Measurements from ENCODE around the gene PACRG. TPM values are rescaled to one million over a fixed set of nuclear protein-coding genes. Genes with fewer than 3 reads are reported as not detected.
"Not testable (repeated sequence)": the region's sequence is repeated elsewhere in the genome, so short reads cannot be mapped to it uniquely, and the experiment has no call there.

The PACRG gene
- total and polyA plus RNA-seq, 3 experiments from 2014 or later = not detected

DNA sequence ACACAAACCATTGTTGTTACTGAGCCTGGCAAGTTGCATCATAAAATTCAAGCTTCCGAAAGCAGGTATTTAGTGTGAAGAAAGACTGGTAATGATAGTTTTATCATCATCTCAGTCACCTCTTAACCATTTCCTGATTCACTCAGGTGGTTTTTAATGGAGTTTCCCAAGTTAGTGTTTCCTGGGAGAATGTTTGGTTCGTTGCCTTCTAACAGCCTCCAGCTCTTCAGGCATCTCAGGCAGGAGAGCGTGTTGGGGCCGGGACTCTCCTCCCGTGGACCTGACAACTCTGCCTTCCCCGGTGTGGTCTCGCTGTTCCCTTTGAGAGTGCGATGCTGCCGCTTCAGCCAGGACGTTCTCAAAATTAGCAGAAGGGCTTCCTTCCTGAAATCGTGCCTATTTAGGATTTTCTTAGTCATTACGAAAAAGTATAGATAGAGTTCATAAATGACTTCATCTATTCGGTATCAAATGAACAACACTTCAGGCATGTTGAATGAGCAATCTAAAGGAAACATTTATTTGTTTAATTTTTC lies 581.8 kb downstream of the PACRG start:
- Histone ChIP-seq H3K36me3 (ENCODE audit: insufficient read depth, low read length) (no peaks in the 10 kb centered on the region), H3K27ac (ENCODE audit: low read depth, low read length) (no peak overlapping the region), H3K27me3 (ENCODE audit: insufficient read depth, low read length, poor library complexity, severe bottlenecking) (peaks cover 5% of the 10 kb centered on the region), H3K4me3 (ENCODE audit: low read length) (no peak overlapping the region), H3K4me1 (ENCODE audit: insufficient read depth, low read length) (no peaks in the 10 kb centered on the region), H3K9me3 (ENCODE audit: low read length) (no peaks in the 10 kb centered on the region)
- CTCF ChIA-PET = interaction anchor here (1.8 kb wide), 1 partner anchor 15 kb away, joined by 4 read pairs; no protein-coding TSS in a partner anchor
- Mint-ChIP-seq H3K4me3 (no peak overlapping the region), H3K9me3 (no peaks in the 10 kb centered on the region), H3K27ac (no peak overlapping the region), H3K36me3 (no peaks in the 10 kb centered on the region), H3K4me1 (peaks cover 0 to 3% (median 3%) of the 10 kb centered on the region in 3 donors), H3K27me3 (peaks cover 9 to 30% of the 10 kb centered on the region in 2 donors)
- no peak for DNase-seq
- POLR2A ChIA-PET = no interaction called here

DNA sequence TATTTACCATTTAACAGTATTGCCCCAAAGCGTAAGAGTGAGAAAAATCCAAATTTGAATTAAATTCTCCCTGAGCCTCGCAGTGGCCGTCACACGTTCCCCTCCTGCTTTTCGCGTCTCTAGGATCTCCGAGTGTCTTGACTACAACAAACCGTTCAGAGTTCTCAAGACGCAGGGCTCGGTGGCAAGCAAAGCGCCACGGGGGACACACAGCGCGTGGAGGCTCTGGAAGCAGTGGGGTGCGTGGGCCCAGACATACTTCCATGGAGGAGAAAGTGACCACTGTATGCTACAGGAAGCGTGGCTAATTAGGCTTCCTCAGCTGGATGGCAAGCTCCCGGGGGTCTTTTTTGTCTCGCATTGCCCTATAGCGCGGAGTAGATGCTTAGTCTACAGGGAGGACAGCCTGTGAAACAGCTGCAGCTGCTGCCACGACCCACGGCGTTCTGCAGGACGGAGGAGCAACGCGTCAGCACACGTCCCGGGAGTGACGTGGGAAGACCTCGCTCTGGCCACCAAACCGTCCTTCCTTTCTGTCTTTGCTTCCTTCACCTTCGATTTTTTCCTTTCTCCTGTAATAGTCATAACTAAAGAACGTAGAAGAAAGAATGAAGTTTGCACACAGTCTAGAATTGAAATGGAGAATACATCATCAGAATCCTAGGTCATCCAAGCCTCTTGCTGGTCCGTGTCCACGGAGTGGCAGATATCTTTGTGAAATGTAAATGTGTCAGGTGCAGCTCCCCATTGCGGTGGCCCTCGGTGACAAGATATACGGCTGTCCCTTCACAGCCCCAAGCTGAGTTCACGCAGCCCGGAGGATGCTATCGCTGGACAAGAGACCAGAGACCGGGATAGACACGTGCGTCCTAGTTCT lies 582.6 kb downstream of the PACRG start:
- Mint-ChIP-seq H3K4me1 (peaks cover 0 to 3% (median 3%) of the 10 kb centered on the region in 3 donors), H3K27me3 (peaks cover 7 to 35% of the 10 kb centered on the region in 2 donors), H3K9me3 (no peaks in the 10 kb centered on the region), H3K27ac (no peak overlapping the region), H3K36me3 (no peaks in the 10 kb centered on the region), H3K4me3 (no peak overlapping the region)
- CTCF ChIA-PET = no interaction called here
- DNase-seq = no peak
- Histone ChIP-seq H3K36me3 (ENCODE audit: insufficient read depth, low read length) (no peaks in the 10 kb centered on the region), H3K4me3 (ENCODE audit: low read length) (no peak overlapping the region), H3K4me1 (ENCODE audit: insufficient read depth, low read length) (no peaks in the 10 kb centered on the region), H3K27me3 (ENCODE audit: insufficient read depth, low read length, poor library complexity, severe bottlenecking) (peaks cover 5% of the 10 kb centered on the region), H3K9me3 (ENCODE audit: low read length) (no peaks in the 10 kb centered on the region), H3K27ac (ENCODE audit: low read depth, low read length) (no peak overlapping the region)
- POLR2A ChIA-PET = no interaction called here

DNA sequence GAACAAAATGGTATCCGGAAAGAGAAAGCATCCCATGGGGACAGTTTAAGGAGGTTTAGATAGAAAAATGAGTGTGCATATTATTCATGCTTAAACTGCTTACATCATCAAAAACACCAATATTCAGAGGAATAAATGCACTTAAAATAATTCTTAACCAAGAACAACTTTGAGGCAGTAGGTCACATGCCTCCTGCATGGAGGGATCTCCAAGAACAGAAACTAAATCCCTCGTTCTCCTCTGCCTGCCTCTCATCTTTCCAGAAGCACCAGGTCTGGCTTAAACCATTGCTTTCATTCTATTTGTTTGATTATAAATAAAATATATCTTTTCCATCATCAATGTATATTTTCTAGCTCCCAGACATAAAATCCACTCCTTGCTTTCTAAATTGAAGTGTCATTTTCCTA lies 583.2 kb downstream of the PACRG start:
- CTCF ChIA-PET = no interaction called here
- no peak overlapping the region for H3K27ac ChIP-seq (ENCODE audit: low read depth, low read length)
- POLR2A ChIA-PET = no interaction called here
- no peaks in the 10 kb centered on the region for H3K36me3 Mint-ChIP-seq
- no peaks in the 10 kb centered on the region for H3K36me3 ChIP-seq (ENCODE audit: insufficient read depth, low read length)
- no peak overlapping the region for H3K4me3 Mint-ChIP-seq
- no peak overlapping the region for H3K27ac Mint-ChIP-seq
- H3K4me1 Mint-ChIP-seq = peaks cover 0 to 3% (median 3%) of the 10 kb centered on the region in 3 donors
- no peaks in the 10 kb centered on the region for H3K4me1 ChIP-seq (ENCODE audit: insufficient read depth, low read length)
- DNase-seq = no peak
- H3K4me3 ChIP-seq (ENCODE audit: low read length) = no peak overlapping the region
- H3K9me3 ChIP-seq (ENCODE audit: low read length) = no peaks in the 10 kb centered on the region
- H3K27me3 Mint-ChIP-seq = peaks cover 5 to 40% of the 10 kb centered on the region in 2 donors
- peaks cover 5% of the 10 kb centered on the region for H3K27me3 ChIP-seq (ENCODE audit: insufficient read depth, low read length, poor library complexity, severe bottlenecking)
- no peaks in the 10 kb centered on the region for H3K9me3 Mint-ChIP-seq

DNA sequence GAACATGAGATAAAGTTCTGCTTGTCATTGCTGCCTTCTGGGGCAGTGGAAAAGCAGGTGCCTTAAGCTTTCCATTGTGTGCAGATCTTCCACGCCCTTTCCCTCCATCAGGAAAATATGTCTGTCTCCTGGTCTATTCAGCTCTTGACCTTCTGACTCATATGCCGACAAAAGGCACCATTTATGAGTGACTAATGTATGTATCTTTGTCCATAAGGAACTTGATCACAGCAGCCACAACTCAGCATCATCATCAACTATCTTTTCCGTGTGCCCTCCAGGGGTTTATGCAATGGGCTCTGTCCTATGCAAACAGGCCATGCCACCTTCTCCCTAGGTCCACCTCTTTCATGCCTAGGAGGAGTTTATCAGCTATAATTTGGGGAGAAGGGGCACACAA lies 584.1 kb downstream of the PACRG start:
- no peak overlapping the region for H3K27ac Mint-ChIP-seq
- Histone ChIP-seq H3K36me3 (ENCODE audit: insufficient read depth, low read length) (no peaks in the 10 kb centered on the region), H3K27me3 (ENCODE audit: insufficient read depth, low read length, poor library complexity, severe bottlenecking) (peaks cover 5% of the 10 kb centered on the region), H3K4me1 (ENCODE audit: insufficient read depth, low read length) (no peaks in the 10 kb centered on the region), H3K4me3 (ENCODE audit: low read length) (no peak overlapping the region), H3K27ac (ENCODE audit: low read depth, low read length) (no peak overlapping the region), H3K9me3 (ENCODE audit: low read length) (no peaks in the 10 kb centered on the region)
- H3K4me3 Mint-ChIP-seq = no peak overlapping the region
- DNase-seq = no peak
- peaks cover 0 to 3% (median 3%) of the 10 kb centered on the region in 3 donors for H3K4me1 Mint-ChIP-seq
- POLR2A ChIA-PET = no interaction called here
- no peaks in the 10 kb centered on the region for H3K9me3 Mint-ChIP-seq
- CTCF ChIA-PET = no interaction called here
- H3K36me3 Mint-ChIP-seq = no peaks in the 10 kb centered on the region
- H3K27me3 Mint-ChIP-seq = peaks cover 5 to 44% of the 10 kb centered on the region in 2 donors

DNA sequence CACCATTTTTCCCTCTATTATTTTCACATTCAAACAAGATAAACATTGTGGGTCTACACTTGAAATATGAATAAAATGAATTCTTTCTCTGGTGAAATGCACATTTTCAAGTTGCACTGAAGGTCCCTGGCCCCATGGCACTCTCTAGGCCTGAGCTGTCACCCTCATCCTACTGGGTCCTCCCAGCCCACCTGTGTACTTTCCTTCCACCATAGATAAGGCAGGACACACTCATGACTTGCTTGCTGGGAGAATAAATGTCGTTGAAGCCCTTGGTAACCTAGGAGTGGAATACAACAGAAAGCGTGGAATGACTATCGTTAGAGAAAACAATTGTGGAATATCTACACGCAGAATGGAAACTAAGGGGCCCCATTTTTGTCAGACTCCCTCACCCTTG lies 585.8 kb downstream of the PACRG start:
- Mint-ChIP-seq H3K27me3 (peaks cover 4 to 47% of the 10 kb centered on the region in 2 donors), H3K4me3 (no peak overlapping the region), H3K27ac (no peak overlapping the region), H3K9me3 (no peaks in the 10 kb centered on the region), H3K36me3 (no peaks in the 10 kb centered on the region), H3K4me1 (peaks cover 0 to 3% (median 3%) of the 10 kb centered on the region in 3 donors)
- Histone ChIP-seq H3K4me1 (ENCODE audit: insufficient read depth, low read length) (no peaks in the 10 kb centered on the region), H3K27ac (ENCODE audit: low read depth, low read length) (no peak overlapping the region), H3K36me3 (ENCODE audit: insufficient read depth, low read length) (no peaks in the 10 kb centered on the region), H3K4me3 (ENCODE audit: low read length) (no peak overlapping the region), H3K9me3 (ENCODE audit: low read length) (no peaks in the 10 kb centered on the region), H3K27me3 (ENCODE audit: insufficient read depth, low read length, poor library complexity, severe bottlenecking) (peaks cover 9% of the 10 kb centered on the region)
- ChIA-PET CTCF (no interaction called here), POLR2A (no interaction called here)
- no peak for DNase-seq

DNA sequence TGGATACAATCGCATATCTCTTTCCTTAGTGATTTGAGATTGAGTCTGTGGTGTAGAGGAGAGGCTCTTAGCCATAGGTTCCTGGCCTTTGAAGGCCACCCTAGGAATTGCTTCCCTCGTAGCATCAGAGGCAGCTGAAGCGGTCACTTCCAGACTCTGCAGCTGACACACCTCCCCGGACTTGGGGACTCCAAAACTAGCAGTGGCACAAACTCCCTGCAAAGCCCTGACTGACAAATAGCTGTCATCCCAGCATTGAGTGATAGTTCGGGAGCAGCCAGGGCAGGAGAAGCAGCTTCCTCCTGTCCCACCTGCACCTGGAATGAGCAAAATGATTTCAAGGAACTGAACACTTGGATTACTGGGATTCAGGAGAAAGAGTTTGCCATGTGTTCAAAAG lies 586.2 kb downstream of the PACRG start:
- no peaks in the 10 kb centered on the region for H3K9me3 Mint-ChIP-seq
- H3K4me3 Mint-ChIP-seq = no peak overlapping the region
- ChIA-PET CTCF (no interaction called here), POLR2A (no interaction called here)
- no peaks in the 10 kb centered on the region for H3K9me3 ChIP-seq (ENCODE audit: low read length)
- H3K27me3 Mint-ChIP-seq = peaks cover 4 to 47% of the 10 kb centered on the region in 2 donors
- H3K27ac ChIP-seq (ENCODE audit: low read depth, low read length) = no peak overlapping the region
- no peak overlapping the region for H3K4me3 ChIP-seq (ENCODE audit: low read length)
- peaks cover 0 to 3% (median 3%) of the 10 kb centered on the region in 3 donors for H3K4me1 Mint-ChIP-seq
- no peaks in the 10 kb centered on the region for H3K4me1 ChIP-seq (ENCODE audit: insufficient read depth, low read length)
- H3K27me3 ChIP-seq (ENCODE audit: insufficient read depth, low read length, poor library complexity, severe bottlenecking) = peaks cover 10% of the 10 kb centered on the region
- H3K36me3 ChIP-seq (ENCODE audit: insufficient read depth, low read length) = no peaks in the 10 kb centered on the region
- H3K27ac Mint-ChIP-seq = no peak overlapping the region
- H3K36me3 Mint-ChIP-seq = no peaks in the 10 kb centered on the region
- no peak for DNase-seq

DNA sequence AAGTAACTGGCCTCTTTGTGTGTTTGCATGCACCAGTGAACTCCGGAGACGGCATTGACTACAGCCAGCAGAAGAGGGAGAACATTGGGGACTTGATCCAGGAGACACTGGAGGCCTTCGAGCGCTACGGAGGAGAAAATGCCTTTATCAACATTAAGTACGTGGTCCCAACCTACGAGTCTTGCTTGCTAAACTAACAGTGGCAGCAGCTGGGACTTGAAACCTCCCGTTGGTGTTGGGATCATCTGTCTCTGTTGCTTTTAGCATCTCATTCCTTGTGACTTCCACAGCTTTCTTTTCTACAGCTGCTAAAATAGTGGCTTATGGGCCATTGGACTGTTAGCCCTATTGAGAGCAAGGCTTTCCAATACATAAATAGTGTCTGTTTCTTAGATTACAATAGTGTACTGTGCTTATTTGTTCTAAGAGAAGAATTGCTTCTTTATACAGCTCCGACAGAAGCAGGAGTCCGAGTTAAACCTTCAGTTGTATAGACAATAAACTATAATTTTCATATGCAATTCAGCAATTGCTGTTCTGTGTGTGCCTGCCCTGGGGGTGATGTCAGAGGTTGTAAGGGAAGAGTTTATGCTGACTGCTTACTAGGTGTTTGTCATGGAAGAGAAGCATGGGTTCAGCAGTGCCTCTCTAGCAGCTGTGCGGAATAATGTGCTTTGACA lies 587.2 kb downstream of the PACRG start:
- peaks cover 4 to 47% of the 10 kb centered on the region in 2 donors for H3K27me3 Mint-ChIP-seq
- H3K9me3 Mint-ChIP-seq = no peaks in the 10 kb centered on the region

DNA sequence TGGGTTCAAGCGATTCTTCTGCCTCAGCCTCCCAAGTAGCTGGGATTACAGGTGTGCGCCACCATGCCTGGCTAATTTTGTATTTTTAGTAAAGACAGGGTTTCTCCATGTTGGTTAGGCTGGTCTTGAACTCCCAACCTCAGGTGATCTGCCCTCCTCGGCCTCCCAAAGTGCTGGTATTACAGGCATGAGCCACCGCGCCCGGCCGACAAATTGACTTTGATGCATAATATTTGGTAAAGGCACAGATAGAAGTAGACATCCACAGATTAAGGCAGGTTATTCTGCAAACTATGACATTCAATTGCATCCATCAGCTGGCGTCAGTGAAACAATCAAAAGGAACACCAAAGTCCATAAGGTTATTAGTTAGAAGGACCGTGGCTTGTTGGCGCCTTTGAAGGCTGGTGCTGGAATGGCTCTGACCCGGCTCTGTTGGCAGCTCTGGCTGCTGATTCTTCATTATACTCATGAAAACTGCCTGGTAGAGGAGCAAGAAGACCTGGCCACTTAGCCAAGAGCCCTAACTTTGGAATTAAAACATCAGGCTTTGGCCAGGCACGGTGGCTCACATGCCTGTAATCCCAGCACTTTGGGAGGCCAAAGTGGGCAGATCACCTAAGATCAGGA lies 589.2 kb downstream of the PACRG start:
- H3K4me3 Mint-ChIP-seq = not testable (repeated sequence)

More for the DNA sequence above, 587.2 kb downstream of the PACRG start:
- H3K27ac ChIP-seq (ENCODE audit: low read depth, low read length) = no peak overlapping the region
- no peaks in the 10 kb centered on the region for H3K36me3 ChIP-seq (ENCODE audit: insufficient read depth, low read length)
- DNase-seq = no peak
- Mint-ChIP-seq H3K4me1 (peaks cover 0 to under 1% (median under 1%) of the 10 kb centered on the region in 3 donors), H3K36me3 (no peaks in the 10 kb centered on the region), H3K4me3 (no peak overlapping the region), H3K27ac (no peak overlapping the region)
- ChIA-PET CTCF (no interaction called here), POLR2A (no interaction called here)
- H3K4me3 ChIP-seq (ENCODE audit: low read length) = no peak overlapping the region
- peaks cover 10% of the 10 kb centered on the region for H3K27me3 ChIP-seq (ENCODE audit: insufficient read depth, low read length, poor library complexity, severe bottlenecking)
- H3K9me3 ChIP-seq (ENCODE audit: low read length) = no peaks in the 10 kb centered on the region
- H3K4me1 ChIP-seq (ENCODE audit: insufficient read depth, low read length) = no peaks in the 10 kb centered on the region

More for the DNA sequence above, 589.2 kb downstream of the PACRG start:
- DNase-seq; H3K27ac Mint-ChIP-seq; POLR2A ChIA-PET; H3K9me3 ChIP-seq (ENCODE audit: low read length); H3K4me1 Mint-ChIP-seq; CTCF ChIA-PET; H3K4me3 ChIP-seq (ENCODE audit: low read length); H3K9me3 Mint-ChIP-seq; H3K36me3 ChIP-seq (ENCODE audit: insufficient read depth, low read length); H3K36me3 Mint-ChIP-seq; H3K27ac ChIP-seq (ENCODE audit: low read depth, low read length); H3K4me1 ChIP-seq (ENCODE audit: insufficient read depth, low read length): not testable (repeated sequence)
- peaks cover 10% of the 10 kb centered on the region for H3K27me3 ChIP-seq (ENCODE audit: insufficient read depth, low read length, poor library complexity, severe bottlenecking)
- H3K27me3 Mint-ChIP-seq = peaks cover 1 to 39% of the 10 kb centered on the region in 2 donors
